ENCODE data around the gene PLCH1.

DNA sequence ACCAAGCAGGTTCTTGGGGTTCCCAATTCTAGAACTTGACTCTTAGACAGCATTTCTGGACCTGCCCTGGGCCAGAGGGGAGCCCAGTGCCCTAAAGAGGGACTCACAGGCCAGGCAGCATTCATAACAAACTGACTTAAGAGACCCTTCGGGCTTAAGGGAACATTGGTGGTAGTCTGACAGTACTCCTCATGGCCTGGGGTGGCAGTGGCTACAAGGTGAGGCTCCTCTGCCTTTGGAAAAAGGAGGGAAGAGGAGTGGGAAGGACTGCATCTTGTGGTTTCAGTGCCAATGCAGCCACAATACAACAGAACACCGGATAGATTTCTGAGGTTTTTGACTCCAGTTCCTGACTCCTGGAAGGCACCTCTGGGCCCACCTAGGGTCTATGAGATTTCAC is 279.2 kb downstream of the PLCH1 start:
- TF ChIP-seq, protein P1, sequence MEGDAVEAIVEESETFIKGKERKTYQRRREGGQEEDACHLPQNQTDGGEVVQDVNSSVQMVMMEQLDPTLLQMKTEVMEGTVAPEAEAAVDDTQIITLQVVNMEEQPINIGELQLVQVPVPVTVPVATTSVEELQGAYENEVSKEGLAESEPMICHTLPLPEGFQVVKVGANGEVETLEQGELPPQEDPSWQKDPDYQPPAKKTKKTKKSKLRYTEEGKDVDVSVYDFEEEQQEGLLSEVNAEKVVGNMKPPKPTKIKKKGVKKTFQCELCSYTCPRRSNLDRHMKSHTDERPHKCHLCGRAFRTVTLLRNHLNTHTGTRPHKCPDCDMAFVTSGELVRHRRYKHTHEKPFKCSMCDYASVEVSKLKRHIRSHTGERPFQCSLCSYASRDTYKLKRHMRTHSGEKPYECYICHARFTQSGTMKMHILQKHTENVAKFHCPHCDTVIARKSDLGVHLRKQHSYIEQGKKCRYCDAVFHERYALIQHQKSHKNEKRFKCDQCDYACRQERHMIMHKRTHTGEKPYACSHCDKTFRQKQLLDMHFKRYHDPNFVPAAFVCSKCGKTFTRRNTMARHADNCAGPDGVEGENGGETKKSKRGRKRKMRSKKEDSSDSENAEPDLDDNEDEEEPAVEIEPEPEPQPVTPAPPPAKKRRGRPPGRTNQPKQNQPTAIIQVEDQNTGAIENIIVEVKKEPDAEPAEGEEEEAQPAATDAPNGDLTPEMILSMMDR (conservative IDR thresholded peaks at IDR 0.05; ENCODE audit: low read depth, low read length) = no peak
- no peak for TF ChIP-seq EZH2 (IDR thresholded peaks at IDR 0.05; ENCODE audit: borderline replicate concordance, low read depth, low read length, poor library complexity, severe bottlenecking)

Data from A673 (cell line).